H1 (cell line): ENCODE data around the gene SLC23A2.

Experiments used
- CTCF ChIP-seq, 3 experiments: IDR thresholded peaks; 1 replicate in 2 of 3; 2 replicates in 1 of 3; pipeline versions ENCODE4 v1.5.1 to v1.6.1; 2011; ENCODE audit warnings: low read length in 3 of 3, mild to moderate bottlenecking in 3 of 3, inconsistent platforms in 2 of 3, low read depth in 1 of 3, moderate library complexity in 1 of 3; ENCODE audit not compliant: insufficient read depth in 1 of 3; ENCODE audit errors: control extremely low read depth in 1 of 3
- FOSL1 ChIP-seq: IDR thresholded peaks from 2 replicates; pipeline ENCODE4 v1.6.1; 2011; ENCODE audit warnings: mild to moderate bottlenecking, low read depth, low read length, moderate library complexity; ENCODE audit not compliant: insufficient read depth
- MAX ChIP-seq: IDR thresholded peaks from 2 replicates; pipeline ENCODE4 v1.6.1; 2012; ENCODE audit warnings: inconsistent platforms
- POLR2A ChIP-seq, 2 experiments: IDR thresholded peaks; 1 replicate in 1 of 2; 2 replicates in 1 of 2; pipeline ENCODE4 v1.6.1; 2011; ENCODE audit warnings: low read depth in 2 of 2, low read length in 2 of 2, mild to moderate bottlenecking in 2 of 2; ENCODE audit errors: control extremely low read depth in 1 of 2
- POLR2AphosphoS5 ChIP-seq: IDR thresholded peaks from 2 replicates; pipeline ENCODE4 v1.6.1; 2011; ENCODE audit warnings: low read depth, low read length
- SIN3A ChIP-seq, 2 experiments: IDR thresholded peaks in 1 of 2; conservative IDR thresholded peaks in 1 of 2; 2 replicates each; pipeline ENCODE4 v1.6.1; 2011 to 2012; ENCODE audit warnings: low read length in 2 of 2, improper control_type of control experiment in 1 of 2, low read depth in 1 of 2, mild to moderate bottlenecking in 1 of 2
- TAF1 ChIP-seq: IDR thresholded peaks from 2 replicates; pipeline ENCODE4 v1.6.1; 2011; ENCODE audit warnings: mild to moderate bottlenecking, low read depth, low read length

DNA sequence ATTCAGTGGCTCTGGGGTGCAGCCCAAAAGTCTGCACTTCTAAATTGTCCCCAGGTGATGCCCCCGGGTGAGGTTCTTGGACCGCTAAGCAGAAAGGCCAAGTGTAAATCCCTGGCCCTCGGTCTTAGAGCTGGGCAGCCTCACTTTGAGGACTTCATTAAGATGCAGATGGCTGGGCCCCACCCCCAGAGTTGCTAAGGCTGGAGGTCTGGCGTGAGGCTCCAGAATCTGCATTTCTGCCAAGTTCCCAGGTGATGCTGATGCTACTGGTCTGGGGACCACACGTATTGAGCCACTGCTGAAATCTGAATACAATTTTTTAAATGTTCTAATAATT lies 735 bp upstream of the SLC23A2 start:
- TF ChIP-seq MAX (0 out of 2 replicates have a peak, but pooled peaks have one; percentile 18), FOSL1 (no peak), POLR2A (IDR thresholded peaks at IDR 0.05; ENCODE audit: control extremely low read depth in 1 of 2, low read depth in 2 of 2, low read length in 2 of 2) (no peak), TAF1 (no peak), CTCF (IDR thresholded peaks at IDR 0.05; ENCODE audit: control extremely low read depth in 1 of 3, insufficient read depth in 1 of 3, low read depth in 1 of 3, low read length in 3 of 3) (no peak), POLR2AphosphoS5 (no peak), SIN3A (conservative IDR thresholded peaks at IDR 0.05 in 1 of 2, IDR thresholded peaks at IDR 0.05 in 1 of 2; ENCODE audit: low read depth in 1 of 2, low read length in 2 of 2) (no peak)
